Right lung (tissue), 10 donors: ENCODE results near the gene FOXR1. TPM values are rescaled to one million over a fixed set of nuclear protein-coding genes. Genes with fewer than 3 reads are reported as not detected.

Experiments used
- DNase-seq, 2 donors: peaks; one replicate each; pipeline ENCODE4 v3.0.0-alpha.2; 2013
- long read RNA-seq, 8 donors: transcript quantifications; one replicate each; lab custom pipeline, GENCODE V29; 2026
- polyA plus RNA-seq, 5 donors: library from polyadenylated mRNA; unstranded; fragments of 120-200 nt; gene quantifications; one replicate each; pipeline versions ENCODE4 v1.2.1 to v1.2.3, GENCODE V29; 2013; ENCODE audit warnings: inconsistent platforms in 1 of 5, low replicate concordance in 1 of 5; ENCODE audit not compliant: insufficient read length in 5 of 5, insufficient read depth in 1 of 5

FOXR1 gene
- under 1 TPM in 2 of 5 donors, not detected in 3; 0.10 to 0.27 TPM for polyA plus RNA-seq
- long read RNA-seq, donor 1, result 0 reads
- long read RNA-seq, donor 2, result 0 reads
- long read RNA-seq, donor 3, result 0 reads
- long read RNA-seq, donor 4, result 0 reads
- long read RNA-seq, donor 5, result 0 reads
- long read RNA-seq, donor 6, result 0 reads
- long read RNA-seq, donor 7, result 0 reads
- long read RNA-seq, donor 8, result 0 reads

GRCh38 chr11:118971646-118972045 lies at the start of gene FOXR1:
Gene FOXR1, plus strand, starts transcription at chr11:118971761. Its CDS starts 171 bp downstream, at chr11:118971932.
- no peak for DNase-seq

- DNase-seq, result peak in 1 of 2 donors; percentile 65
These were observed 49.4 kb upstream of the FOXR1 start for GRCh38 chr11:118921929-118922744.

GRCh38 chr11:118922745-118923627 lies 48.6 kb upstream of the FOXR1 start:
- DNase-seq, result no peak

DNA sequence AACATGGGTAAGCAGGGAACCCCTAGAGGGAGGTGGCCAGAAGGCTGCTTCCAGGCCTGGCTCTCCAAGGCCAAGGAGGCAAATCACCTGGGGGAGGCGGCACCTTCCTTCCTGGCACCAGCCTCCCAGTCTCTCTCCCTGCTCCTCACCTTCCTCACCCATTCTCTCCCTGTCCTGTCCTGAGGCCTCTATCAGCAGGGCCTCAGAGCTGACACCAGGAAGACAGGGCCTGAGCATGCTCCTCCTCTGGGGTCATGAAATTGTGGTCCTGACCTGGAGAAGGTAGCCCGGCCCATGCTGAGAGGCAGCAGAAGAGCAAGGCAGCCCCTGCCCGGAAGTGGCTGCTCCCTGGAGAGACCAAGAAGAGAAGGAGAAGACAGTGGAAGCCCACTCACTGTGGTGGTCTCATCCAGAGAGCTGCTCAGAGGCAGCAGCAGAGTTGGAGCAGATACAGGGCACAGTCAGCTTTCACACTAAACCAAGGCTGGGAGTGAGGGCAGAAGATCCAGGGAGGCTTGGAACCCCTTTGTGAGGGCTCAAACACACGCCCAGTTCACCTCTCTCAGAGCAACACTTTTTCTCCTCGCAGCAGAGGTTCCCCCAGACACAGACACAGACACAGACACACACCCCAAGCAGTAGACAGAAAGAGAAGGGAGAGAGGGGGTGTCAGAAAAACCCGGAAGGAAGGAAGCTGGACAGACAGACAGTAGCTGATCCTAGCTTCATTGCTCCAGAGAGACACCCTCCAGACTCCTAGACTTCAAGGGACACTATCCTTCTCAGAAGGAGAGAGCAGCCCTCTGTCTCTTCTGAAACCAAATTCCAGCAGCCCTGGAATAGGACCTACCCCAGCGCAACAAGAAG lies 47.6 kb upstream of the FOXR1 start:
- DNase-seq, result no peak

DNA sequence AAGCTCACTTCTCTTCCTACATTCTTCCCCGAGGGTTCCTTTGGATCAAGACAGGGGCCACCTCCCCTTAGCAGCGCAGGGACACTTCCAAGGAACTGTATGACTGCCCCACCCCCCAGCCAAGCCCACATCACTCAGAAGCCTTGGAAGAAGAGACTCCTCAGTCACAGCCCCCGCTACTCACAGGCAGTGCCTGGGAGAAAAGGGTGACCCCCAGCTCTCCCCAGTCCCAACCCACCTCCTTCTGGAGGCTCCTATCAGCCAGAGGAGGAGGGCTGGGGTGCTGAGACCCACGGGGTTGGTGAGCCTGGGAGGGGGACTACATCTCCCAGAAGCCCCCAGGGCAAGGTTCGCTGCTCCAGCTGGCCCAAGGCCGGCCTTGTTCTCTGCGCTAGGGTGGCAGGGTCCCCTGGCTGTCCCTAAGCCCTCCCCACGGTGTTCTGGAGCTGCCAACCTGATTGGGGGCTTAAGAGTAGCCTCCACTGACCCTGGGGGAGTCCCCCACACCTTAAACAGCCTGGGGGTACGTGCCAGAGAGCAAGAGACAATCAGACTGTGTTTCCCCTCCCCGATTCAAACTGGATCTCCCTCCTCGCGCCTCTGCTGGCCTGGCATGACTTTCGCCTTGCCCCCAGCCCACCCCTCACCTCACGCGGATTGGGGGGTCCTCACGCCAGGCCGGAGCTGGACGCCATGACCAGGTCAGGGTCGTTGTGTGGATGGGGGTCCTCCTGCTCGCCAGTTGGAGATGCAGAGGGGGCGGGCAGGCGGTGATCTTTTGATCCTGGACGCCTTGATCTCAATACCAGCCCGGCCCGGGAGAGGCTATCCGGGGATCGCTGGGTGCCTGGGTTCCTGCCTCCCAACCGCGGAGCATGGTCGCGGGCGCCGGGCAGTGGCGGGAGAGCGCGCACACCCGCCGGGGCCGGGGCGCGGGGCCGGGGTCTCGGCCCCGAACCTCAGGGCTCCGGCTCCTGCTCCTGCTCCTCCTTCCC lies 46.7 kb upstream of the FOXR1 start:
- DNase-seq, result no peak

- DNase-seq, result no peak
These were observed 43.9 kb upstream of the FOXR1 start for GRCh38 chr11:118927554-118928100.

DNA sequence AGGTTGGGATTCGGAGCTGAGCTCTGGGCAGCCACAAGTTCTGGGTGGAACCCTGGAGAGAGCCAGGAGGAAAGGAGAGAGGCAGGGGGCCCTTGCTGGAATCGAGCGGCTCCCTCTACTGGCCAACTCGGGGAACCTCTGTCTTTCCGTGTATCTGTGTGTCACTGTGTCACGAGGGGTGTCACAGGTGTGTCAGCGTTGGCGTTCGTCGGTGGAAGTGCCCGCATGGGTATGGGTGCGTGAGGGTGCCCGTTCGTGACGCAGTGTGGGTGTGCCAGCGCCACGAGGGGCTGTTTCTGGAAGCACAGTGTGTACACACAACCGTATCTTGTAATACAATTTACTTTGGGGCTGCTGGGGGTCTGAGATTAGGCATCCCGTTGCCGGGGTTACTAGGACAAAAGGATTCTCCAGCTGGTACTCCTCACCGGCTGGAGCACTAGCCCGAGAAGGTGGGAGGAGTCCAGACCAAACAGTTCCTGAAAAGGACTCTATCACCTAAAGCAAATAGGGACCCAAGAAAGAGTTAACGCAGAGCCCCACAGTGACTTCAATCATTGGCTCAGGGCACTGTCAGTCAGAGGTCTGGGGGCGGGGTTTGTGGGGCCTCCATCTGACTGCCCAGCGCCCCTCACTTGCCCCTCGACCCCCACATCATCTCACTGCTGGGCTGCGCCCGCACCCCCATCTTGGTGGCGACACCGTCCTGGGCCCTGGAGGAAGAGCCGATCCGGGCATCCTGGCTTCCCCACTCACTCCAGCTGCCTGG lies 43.3 kb upstream of the FOXR1 start:
- DNase-seq, result peak; percentile 91 to 92

GRCh38 chr11:118928870-118929500 lies 42.6 kb upstream of the FOXR1 start:
- DNase-seq, result peak; percentile 86 to 87

DNA sequence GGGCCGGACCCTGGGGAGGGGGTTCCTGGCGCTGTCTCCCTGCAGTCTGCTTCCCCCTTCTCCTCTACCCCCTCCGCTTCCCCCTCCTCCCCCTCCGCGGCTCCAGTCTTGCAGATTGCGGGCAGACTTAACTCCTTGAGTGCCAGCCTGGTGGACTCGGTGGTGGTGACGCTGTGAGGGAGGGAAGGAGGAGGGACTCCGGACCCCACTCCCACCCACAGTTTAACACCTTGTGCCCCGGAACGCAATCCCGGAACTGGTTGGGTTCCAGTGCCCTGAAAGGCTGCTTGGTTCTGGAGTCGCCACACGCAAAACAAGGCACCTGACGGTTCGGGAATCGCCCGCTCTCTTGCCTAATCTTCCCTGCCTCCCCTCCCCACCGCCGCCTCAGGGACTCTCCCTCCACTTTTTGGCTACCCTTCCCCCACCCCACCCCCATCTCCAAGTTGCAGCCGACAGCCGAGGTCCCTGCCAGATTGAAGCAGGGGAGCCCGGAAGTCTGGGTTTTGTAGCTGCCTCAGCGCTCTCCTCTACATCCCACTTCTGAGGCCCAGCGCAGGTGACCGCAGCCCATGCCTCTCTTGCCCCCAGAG lies 42.0 kb upstream of the FOXR1 start:
- peak; percentile 93 for DNase-seq

DNA sequence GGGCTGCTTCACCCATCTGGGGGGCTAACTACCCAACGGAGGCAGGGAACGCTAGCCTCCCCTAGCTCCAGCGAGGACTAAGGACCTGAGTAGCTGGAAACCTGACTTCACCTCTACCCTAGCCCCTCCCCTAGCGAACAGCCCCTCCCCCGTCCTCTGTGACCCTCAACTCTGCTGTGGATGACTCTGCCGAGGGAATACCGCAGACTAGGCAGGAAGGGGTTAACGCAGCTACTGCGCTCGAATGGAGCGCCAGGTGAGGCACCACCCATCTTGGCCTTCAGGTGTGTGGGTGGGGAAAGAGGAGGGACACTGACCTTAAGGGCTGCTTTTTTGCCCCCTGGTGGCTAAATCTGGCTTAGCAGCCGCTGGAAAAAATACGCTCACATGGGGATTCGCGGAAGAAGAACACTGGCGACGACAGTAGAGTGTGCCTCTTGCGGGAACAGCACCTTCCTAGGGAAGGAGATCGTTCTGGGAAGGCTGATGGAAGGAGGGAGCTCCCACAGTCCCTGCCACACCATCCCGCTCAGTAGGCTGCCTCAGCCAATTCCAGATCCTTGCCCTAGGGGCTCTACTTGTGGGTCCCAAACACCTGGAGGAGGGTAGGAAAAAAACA lies 41.4 kb upstream of the FOXR1 start:
- peak; percentile 81 to 84 for DNase-seq

DNA sequence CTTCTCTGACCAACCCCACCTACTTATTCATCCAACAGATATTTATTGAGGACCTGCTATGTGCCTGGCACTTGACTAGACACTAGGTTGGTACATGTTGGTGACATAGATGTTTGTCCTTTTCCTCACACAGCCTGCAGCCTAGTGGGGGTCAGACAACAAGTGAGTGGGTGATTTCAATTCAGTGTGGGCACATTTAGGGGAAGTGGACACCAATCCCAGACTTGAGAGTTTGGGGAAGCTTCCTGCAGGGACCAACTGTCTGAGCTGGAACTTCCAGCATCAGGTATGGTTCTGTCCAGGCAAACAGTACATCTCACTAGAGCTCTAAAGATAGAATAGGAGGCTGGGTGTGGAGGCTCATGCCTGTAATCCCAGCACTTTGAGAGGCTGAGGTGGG lies 40.0 kb upstream of the FOXR1 start:
- DNase-seq, result no peak

GRCh38 chr11:118933486-118933885 lies 38.1 kb upstream of the FOXR1 start:
- DNase-seq, result no peak

GRCh38 chr11:118935376-118935775 lies 36.2 kb upstream of the FOXR1 start:
- DNase-seq, result no peak

- DNase-seq, result no peak
These were observed 32.8 kb upstream of the FOXR1 start for GRCh38 chr11:118938491-118939403.

GRCh38 chr11:118939404-118939915 lies 32.1 kb upstream of the FOXR1 start:
- no peak for DNase-seq
